ENCODE results near the gene TRIM52. TPM values are rescaled to one million over a fixed set of nuclear protein-coding genes. Genes with fewer than 3 reads are reported as not detected.
A peak's percentile ranks its signal among the peaks of the same experiment; 100 is the strongest.

TRIM52 gene
- total and polyA plus RNA-seq, 2 of the 13 experiments (the other 11 are each of a cell fraction or from before 2014, with no cell fraction given): 7.2 to 11.6 TPM

DNA sequence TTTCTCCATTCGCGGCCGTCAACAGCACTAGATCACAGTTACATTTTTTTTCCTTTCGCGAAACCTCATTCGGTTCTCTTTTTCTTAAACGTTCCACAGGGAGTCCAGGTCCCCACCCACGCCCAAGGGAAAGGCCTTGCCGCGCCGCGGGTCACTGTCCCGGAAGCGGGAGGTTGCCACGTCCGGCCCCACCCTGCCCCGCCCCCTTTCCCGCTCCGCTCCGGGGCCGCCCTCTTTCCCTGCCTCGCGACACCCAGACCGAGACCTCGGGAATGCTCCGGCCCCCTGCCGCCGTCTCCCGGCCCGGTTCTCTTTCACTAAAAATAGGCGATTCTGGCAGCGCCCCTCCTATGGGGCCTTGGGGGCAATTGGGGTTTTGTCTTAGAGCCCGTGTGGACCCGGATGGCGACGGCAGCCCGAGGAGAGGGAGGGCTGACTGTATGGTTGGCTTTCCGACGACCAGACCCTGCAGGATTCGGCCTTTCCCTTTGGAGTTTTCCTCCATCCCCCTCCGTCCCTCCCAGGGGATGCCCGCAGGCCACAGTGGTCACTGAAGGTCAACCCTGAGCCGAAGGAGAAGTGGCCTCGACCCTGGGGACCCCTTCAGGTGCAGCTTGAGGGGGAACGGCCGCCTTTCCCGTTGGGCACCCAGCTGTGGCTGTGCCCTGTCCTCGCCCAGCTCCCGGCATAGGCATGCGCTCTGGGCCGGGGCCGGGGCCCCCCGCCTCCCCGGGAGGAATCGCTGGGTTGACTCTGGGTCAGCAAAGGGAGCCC, 14.5 kb downstream of the TRIM52 start (continued):
- TF ChIP-seq ZNF746 (CRISPR knock-in tag; IDR thresholded peaks at IDR 0.05) (no peak), ZNF317 (CRISPR knock-in tag; IDR thresholded peaks at IDR 0.05) (no peak), TP53 (CRISPR knock-in tag; conservative IDR thresholded peaks at IDR 0.05) (0 out of 2 replicates have a peak, but pooled peaks have one; percentile 55), YEATS2 (CRISPR knock-in tag; IDR thresholded peaks at IDR 0.05; ENCODE audit: borderline replicate concordance) (peak; percentile 83), KLF16 (CRISPR knock-in tag; IDR thresholded peaks at IDR 0.05) (peak in 1 of 2 experiments; percentile 25; a peak in 2 of 4 replicates), SMAD1 (CRISPR knock-in tag; IDR thresholded peaks at IDR 0.05; ENCODE audit: borderline replicate concordance, low read depth) (0 out of 2 replicates have a peak, but pooled peaks have one; percentile 21), ZNF773 (CRISPR knock-in tag; IDR thresholded peaks at IDR 0.05; ENCODE audit: borderline replicate concordance) (0 out of 2 replicates have a peak, but pooled peaks have one; percentile 11), CREB1 (IDR thresholded peaks at IDR 0.05) (no peak), CREB1 (CRISPR knock-in tag; IDR thresholded peaks at IDR 0.05) (no peak), HDAC6 (IDR thresholded peaks at IDR 0.05; ENCODE audit: low read depth, low read length) (no peak), ZBTB3 (CRISPR knock-in tag; IDR thresholded peaks at IDR 0.05; ENCODE audit: borderline replicate concordance, low read depth) (no peak), ARNTL (CRISPR knock-in tag; IDR thresholded peaks at IDR 0.05) (0 out of 2 replicates have a peak, but pooled peaks have one; percentile 10), ARNT2 (CRISPR knock-in tag; IDR thresholded peaks at IDR 0.05; ENCODE audit: low read depth) (peak; percentile 69; the same call in 1 of the 2 replicates), ZFYVE20 (CRISPR knock-in tag; IDR thresholded peaks at IDR 0.05; ENCODE audit: borderline replicate concordance, low read depth) (no peak), ESRRA (CRISPR knock-in tag; IDR thresholded peaks at IDR 0.05; ENCODE audit: low read depth) (no peak), ZNF20 (CRISPR knock-in tag; IDR thresholded peaks at IDR 0.05) (no peak), RAD21 (CRISPR knock-in tag; IDR thresholded peaks at IDR 0.05) (no peak)
- TF ChIP-seq, protein P1, sequence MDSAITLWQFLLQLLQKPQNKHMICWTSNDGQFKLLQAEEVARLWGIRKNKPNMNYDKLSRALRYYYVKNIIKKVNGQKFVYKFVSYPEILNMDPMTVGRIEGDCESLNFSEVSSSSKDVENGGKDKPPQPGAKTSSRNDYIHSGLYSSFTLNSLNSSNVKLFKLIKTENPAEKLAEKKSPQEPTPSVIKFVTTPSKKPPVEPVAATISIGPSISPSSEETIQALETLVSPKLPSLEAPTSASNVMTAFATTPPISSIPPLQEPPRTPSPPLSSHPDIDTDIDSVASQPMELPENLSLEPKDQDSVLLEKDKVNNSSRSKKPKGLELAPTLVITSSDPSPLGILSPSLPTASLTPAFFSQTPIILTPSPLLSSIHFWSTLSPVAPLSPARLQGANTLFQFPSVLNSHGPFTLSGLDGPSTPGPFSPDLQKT (CRISPR knock-in tag; IDR thresholded peaks at IDR 0.05; ENCODE audit: borderline replicate concordance): no peak
- TF ChIP-seq, protein P2, sequence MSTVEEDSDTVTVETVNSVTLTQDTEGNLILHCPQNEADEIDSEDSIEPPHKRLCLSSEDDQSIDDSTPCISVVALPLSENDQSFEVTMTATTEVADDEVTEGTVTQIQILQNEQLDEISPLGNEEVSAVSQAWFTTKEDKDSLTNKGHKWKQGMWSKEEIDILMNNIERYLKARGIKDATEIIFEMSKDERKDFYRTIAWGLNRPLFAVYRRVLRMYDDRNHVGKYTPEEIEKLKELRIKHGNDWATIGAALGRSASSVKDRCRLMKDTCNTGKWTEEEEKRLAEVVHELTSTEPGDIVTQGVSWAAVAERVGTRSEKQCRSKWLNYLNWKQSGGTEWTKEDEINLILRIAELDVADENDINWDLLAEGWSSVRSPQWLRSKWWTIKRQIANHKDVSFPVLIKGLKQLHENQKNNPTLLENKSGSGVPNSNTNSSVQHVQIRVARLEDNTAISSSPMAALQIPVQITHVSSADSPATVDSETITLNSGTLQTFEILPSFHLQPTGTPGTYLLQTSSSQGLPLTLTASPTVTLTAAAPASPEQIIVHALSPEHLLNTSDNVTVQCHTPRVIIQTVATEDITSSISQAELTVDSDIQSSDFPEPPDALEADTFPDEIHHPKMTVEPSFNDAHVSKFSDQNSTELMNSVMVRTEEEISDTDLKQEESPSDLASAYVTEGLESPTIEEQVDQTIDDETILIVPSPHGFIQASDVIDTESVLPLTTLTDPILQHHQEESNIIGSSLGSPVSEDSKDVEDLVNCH (CRISPR knock-in tag; IDR thresholded peaks at IDR 0.05): 0 out of 2 replicates have a peak, but pooled peaks have one; percentile 35
- TF ChIP-seq, protein P3, sequence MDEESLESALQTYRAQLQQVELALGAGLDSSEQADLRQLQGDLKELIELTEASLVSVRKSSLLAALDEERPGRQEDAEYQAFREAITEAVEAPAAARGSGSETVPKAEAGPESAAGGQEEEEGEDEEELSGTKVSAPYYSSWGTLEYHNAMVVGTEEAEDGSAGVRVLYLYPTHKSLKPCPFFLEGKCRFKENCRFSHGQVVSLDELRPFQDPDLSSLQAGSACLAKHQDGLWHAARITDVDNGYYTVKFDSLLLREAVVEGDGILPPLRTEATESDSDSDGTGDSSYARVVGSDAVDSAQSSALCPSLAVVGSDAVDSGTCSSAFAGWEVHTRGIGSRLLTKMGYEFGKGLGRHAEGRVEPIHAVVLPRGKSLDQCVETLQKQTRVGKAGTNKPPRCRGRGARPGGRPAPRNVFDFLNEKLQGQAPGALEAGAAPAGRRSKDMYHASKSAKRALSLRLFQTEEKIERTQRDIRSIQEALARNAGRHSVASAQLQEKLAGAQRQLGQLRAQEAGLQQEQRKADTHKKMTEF (CRISPR knock-in tag; IDR thresholded peaks at IDR 0.05): peak; percentile 79; the same call in 1 of the 2 replicates
- TF ChIP-seq, protein P4, sequence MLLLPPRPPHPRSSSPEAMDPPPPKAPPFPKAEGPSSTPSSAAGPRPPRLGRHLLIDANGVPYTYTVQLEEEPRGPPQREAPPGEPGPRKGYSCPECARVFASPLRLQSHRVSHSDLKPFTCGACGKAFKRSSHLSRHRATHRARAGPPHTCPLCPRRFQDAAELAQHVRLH (CRISPR knock-in tag; IDR thresholded peaks at IDR 0.05; ENCODE audit: borderline replicate concordance, low read depth): 0 out of 2 replicates have a peak, but pooled peaks have one; percentile 19
- TF ChIP-seq, protein P5, sequence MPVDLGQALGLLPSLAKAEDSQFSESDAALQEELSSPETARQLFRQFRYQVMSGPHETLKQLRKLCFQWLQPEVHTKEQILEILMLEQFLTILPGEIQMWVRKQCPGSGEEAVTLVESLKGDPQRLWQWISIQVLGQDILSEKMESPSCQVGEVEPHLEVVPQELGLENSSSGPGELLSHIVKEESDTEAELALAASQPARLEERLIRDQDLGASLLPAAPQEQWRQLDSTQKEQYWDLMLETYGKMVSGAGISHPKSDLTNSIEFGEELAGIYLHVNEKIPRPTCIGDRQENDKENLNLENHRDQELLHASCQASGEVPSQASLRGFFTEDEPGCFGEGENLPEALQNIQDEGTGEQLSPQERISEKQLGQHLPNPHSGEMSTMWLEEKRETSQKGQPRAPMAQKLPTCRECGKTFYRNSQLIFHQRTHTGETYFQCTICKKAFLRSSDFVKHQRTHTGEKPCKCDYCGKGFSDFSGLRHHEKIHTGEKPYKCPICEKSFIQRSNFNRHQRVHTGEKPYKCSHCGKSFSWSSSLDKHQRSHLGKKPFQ (CRISPR knock-in tag; IDR thresholded peaks at IDR 0.05; ENCODE audit: insufficient replicate concordance): peak; percentile 1

Data from HepG2 (cell line).